Uterus (tissue), 2 donors: ENCODE results near the gene CTR9.

Experiments used
- POLR2A ChIP-seq, 2 donors: fragments of 450-650 bp; IDR thresholded peaks; one replicate each; pipeline ENCODE4 v1.6.1; 2016; ENCODE audit warnings: antibody characterized with exemption in 2 of 2, mild to moderate bottlenecking in 1 of 2, moderate library complexity in 1 of 2
- TF ChIP-seq, protein P1 (sequence below), 4 experiments: fragments of 200-600 bp in 2 of 4; fragments of 450-650 bp in 2 of 4; sonication (generic) in 2 of 4; IDR thresholded peaks; one replicate each; pipeline ENCODE4 v1.5.1; 2016 to 2019; ENCODE audit warnings: antibody characterized with exemption in 4 of 4, mild to moderate bottlenecking in 2 of 4, moderate library complexity in 1 of 4

GRCh38 chr11:10800292-10800691 is 49.2 kb downstream of the CTR9 start:
- TF ChIP-seq, protein P1, sequence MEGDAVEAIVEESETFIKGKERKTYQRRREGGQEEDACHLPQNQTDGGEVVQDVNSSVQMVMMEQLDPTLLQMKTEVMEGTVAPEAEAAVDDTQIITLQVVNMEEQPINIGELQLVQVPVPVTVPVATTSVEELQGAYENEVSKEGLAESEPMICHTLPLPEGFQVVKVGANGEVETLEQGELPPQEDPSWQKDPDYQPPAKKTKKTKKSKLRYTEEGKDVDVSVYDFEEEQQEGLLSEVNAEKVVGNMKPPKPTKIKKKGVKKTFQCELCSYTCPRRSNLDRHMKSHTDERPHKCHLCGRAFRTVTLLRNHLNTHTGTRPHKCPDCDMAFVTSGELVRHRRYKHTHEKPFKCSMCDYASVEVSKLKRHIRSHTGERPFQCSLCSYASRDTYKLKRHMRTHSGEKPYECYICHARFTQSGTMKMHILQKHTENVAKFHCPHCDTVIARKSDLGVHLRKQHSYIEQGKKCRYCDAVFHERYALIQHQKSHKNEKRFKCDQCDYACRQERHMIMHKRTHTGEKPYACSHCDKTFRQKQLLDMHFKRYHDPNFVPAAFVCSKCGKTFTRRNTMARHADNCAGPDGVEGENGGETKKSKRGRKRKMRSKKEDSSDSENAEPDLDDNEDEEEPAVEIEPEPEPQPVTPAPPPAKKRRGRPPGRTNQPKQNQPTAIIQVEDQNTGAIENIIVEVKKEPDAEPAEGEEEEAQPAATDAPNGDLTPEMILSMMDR (IDR thresholded peaks at IDR 0.05): no peak
- TF ChIP-seq POLR2A (IDR thresholded peaks at IDR 0.05): no peak
